ENCODE data around the gene CTNND2.
"Not testable (repeated sequence)": the region's sequence is repeated elsewhere in the genome, so short reads cannot be mapped to it uniquely, and the experiment has no call there.

CTNND2 gene

DNA sequence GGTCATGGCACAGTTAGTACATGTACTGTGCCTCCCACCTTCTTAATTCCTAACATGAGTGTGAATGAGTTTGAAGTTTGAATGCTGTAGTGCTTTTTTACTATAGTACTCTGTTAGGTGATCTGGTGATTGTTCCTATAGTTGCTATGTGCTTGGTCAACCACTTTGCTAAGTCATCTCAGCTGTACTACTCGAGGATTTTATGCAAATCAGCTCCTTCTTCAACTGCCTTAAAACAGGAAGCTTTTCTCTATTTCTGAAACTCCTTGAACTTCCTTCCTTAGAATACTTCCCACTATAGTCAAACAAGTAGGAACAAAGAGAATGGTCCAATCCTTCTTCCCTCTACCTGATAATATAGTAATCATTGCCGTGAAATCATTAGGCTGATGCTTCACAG is 219.6 kb downstream of the CTNND2 start:
- H3K27ac ChIP-seq, result no peak overlapping the region
- DNase-seq (ENCODE audit: low read depth, low spot score), result no peak

DNA sequence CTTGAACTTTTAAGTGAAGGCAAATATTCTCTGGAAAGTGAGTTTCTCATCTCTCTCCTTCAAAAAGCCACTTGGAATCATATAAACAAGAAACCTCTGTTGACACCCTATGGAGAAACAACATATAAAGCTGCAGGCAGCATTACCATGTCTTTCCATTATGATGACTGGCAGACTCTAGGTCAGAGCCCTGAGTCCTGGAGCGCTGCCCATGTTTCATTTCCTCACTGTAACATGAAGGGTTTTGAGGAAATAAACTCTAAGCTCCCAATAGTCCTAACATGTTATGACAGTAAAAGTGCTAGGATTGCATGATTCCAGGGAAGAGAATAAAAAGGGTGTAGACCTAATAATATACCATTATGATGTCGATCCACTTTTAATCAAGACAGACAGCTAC is 220.6 kb downstream of the CTNND2 start:
- no peak for DNase-seq (ENCODE audit: low read depth, low spot score)
- H3K27ac ChIP-seq, result no peak overlapping the region

DNA sequence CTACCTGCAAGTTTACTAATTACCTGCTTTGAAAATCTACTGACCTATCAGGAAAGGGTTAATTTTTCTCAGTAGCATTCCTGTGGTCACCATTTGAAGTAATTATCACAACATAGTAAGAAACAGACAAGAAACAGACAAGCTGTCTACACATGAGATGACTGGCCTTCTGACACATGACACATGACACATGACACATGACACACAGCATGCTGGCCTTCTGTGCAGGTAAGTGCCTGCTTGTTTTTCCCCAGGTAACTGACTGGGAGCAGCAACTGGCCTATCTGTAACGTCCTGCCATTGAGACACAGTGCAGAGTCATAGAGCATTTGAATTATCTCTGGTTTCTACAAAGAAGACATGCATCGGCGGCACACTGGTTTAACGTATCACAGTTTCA is 222.4 kb downstream of the CTNND2 start:
- no peak overlapping the region for H3K27ac ChIP-seq
- no peak for DNase-seq (ENCODE audit: low read depth, low spot score)

DNA sequence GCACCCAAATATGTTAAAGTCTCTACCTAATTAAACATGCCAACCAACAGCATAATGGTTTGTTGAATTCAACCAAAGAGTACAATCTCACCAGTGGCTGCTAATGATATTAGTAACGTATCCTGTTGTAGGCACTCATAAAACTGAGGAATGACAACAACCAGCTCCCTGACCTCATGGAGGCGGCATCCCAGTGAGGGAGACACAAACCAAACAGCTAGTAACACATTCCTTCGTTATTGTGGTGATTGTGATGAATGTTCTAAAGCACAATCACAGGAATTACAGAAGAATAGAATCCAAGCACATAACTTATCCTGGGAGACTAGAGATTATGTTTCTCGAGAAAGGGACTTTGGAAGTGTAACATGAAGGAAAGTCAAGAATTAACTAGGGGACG is 224.6 kb downstream of the CTNND2 start:
- no peak overlapping the region for H3K27ac ChIP-seq
- no peak for DNase-seq (ENCODE audit: low read depth, low spot score)

DNA sequence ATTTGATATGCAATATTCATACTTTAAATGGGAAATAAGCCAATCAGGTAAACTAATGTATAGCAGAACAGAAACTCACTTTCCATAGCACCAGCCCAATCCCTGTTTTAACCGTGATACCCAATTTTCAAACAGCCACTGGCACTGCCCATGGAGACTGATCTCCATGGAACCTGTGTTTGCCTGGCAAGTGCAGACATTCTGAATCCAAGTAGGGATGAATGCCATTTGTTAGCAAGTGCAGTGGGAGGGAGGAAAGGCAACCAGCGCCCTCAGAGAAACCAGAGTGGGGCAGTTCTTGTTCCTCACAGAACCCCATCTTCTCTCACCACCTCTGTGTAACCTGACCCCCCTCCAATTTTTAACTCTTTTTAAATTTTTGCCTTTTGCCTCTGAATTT is 229.1 kb downstream of the CTNND2 start:
- H3K27ac ChIP-seq, result no peak overlapping the region
- DNase-seq (ENCODE audit: low read depth, low spot score), result no peak

DNA sequence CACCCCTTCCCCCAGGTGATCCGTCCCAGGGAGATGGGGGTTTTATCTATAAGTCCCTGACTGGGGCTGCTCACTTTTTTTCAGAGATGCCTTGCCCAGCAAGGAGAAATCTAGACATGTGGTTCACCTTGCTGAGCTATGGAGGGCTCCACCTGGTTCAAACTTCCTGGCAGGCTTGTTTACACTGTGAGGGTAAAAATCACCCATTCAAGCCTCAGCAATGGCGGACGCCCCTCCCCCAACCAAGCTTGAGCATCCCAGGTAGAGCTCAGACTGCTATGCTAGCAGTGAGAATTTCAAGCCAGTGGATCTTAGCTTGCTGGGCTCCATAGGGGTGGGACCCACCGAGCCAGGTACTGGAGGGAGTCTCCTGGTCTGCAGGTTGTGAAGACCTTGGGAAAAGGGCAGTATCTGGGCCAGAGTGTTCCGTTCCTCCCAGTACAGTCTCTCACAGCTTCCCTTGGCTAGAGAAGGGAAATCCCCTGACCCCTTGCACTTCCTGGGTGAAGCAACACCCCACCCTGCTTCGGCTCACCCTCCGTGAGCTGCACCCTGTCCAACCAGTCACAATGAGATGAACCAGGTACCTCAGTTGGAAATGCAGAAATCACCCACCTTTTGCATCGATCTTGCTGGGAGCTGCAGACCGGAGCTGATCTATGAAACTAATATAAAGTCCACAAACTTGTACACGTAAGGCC is 231.7 kb downstream of the CTNND2 start:
- H3K27ac ChIP-seq, result no peak overlapping the region
- DNase-seq (ENCODE audit: low read depth, low spot score), result no peak

DNA sequence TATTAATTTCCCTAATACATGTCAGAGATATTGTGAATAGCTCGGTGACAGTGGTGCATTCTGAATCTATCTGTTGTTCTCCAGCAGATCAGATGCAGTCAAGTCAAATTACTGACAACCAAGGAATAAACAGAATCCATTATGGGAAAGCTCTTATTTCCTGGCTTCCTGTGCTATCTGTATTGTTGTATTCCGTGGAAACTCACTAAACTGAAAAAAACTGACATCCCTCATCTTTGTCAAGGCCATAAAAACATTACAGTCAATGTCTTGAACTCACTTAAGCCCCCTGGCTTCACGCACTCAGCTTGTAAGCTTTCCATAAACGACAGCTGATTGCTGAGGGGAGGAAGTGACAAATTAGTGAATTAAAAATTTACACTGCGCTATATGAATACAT is 245.9 kb downstream of the CTNND2 start:
- H3K27ac ChIP-seq, result no peak overlapping the region
- DNase-seq (ENCODE audit: low read depth, low spot score), result no peak

DNA sequence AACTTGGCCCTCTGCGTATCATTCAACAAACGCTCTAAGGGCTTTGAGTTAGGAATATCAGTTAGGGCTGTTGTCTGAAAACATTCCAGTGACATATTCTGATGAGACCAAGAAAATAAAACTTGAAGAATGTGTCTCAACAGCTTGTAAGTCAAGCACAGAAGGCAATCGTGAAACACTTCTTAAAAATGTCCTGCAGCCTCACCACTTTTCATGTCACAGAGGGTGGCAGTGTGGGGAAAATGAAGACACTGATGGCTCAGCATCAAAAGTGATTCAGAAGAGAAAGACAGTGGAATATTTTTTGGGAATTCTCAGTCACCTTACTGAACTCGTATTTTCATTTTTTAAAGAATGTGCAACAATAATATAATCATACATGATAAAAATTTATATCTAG is 247.3 kb downstream of the CTNND2 start:
- no peak overlapping the region for H3K27ac ChIP-seq
- no peak for DNase-seq (ENCODE audit: low read depth, low spot score)

DNA sequence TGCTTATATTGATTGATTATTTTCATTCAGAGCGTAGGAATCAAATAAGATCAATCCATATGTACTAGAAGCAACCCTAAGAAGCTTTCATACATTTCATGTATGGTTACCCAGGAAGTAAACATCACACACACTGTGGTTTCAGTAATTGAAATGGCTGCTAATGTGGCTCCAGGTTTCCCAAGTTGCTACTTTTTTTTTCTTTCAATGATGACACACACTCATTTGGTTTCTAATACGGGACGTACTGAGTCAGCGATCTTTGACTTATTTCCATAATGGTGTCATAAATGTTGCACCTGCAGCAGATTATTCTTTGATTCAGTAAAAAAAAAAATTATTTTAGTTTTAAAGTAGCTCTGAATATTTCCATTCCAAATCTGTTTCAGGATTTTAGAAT is 248.6 kb downstream of the CTNND2 start:
- no peak for DNase-seq (ENCODE audit: low read depth, low spot score)

DNA sequence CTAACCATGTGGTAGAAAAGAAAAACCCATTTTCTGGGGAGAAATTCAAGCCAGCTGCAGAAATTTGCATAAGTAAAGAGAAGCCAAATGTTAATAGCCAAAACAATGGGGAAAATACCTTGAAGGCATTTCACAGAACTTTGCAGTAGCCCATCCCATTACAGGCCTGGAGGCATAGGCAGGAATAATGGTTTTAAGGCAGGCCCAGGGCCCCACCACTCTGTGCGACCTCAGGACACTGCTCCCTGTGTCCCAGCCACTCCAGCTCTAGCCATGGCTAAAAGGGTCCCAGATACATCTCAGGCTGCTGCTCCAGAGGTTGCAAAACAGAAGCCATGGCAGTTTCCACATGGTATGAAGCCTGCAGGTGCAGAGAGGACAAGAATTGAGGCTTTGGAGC is 253.3 kb downstream of the CTNND2 start:
- H3K27ac ChIP-seq, result no peak overlapping the region
- DNase-seq (ENCODE audit: low read depth, low spot score), result no peak

More for the DNA sequence above, 248.6 kb downstream of the CTNND2 start:
- no peak overlapping the region for H3K27ac ChIP-seq

DNA sequence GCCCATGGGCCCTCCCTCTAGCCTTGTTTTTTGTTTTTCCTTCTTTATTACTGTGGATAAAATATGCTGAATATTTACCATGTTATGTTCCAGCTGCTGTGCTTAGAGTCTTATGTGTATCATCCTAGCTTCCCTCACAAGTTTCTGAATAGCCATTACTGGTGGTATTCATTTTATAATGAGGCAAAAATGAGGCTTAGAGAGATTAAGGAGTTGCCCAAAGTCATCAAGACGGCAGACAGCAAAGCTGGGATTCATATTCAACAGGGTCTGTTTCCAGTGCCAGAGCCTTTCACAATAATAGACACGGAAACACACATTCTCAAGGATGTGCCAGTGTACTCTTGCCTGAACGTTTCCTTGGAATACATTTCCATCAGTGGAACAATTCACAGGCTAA is 258.1 kb downstream of the CTNND2 start:
- no peak for DNase-seq (ENCODE audit: low read depth, low spot score)
- no peak overlapping the region for H3K27ac ChIP-seq

DNA sequence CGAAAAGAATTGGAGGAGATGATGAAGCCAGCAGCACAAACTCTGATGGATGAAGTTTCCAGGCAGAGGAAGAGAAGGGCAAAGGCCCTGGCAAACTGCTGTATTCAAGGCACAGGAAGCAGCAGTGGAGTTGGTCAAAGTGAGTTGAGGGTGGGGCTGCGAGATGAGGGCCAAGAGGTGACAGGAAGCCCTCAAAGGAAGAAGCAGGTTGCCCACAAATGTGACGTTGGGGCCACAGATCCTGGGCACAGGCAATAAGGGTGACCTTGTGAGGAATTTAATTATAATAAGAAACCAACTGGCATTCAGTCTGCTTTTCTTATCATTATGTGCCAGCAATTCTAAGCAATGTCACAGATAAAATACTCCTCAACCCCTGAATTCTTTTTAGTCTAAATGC is 261.8 kb downstream of the CTNND2 start:
- no peak overlapping the region for H3K27ac ChIP-seq
- DNase-seq (ENCODE audit: low read depth, low spot score), result no peak

DNA sequence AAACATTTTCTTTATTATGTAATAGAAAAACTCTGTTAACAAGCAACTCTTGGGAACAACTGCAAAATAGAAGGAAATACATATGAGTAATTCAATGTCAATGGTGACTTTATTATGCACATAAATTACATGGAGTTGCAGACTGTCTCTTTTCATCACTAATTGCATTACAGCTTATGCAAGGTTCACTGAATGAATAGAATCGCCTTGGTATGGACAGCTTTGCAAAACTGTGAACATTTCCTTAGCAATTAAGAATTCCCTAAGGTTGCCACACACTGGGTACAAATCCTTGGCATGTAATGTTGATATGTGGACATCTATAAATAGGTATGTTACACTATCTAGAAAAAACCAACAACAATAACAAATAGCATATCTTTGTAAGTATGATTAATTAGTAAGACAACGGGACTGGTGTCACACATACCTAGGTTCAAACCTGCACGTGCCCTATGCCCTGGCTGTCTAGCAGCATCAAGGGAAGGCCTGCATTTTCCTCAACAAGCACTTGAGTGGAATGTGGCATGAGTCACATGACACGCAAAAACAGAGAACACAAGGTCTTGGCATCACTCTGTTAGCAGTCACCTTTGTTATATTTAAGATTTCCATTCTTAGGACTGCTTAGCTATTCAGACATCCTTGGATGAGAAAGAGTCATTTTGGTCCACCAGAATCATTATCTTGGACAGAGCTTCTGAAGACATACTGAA is 263.9 kb downstream of the CTNND2 start:
- no peak for DNase-seq (ENCODE audit: low read depth, low spot score)
- no peak overlapping the region for H3K27ac ChIP-seq

DNA sequence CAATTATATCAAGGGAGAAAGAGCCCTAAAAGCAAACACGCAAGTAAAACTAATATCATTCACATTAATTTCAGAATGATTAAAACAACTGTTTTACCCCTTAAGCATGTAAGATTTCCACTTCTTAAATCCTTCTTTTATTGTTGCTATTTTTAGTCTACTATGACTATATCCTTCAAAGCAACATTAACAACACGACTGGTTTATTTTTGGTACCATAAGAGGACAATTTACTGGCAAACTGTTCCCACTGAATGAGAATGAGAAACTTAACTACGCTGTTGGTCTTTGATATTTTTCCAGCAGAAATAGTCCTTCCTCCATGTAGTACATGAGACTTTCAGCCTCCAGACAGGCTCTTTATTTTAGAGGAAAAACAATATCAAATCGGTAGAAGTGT is 281.5 kb downstream of the CTNND2 start:
- no peak overlapping the region for H3K27ac ChIP-seq
- DNase-seq (ENCODE audit: low read depth, low spot score), result no peak

DNA sequence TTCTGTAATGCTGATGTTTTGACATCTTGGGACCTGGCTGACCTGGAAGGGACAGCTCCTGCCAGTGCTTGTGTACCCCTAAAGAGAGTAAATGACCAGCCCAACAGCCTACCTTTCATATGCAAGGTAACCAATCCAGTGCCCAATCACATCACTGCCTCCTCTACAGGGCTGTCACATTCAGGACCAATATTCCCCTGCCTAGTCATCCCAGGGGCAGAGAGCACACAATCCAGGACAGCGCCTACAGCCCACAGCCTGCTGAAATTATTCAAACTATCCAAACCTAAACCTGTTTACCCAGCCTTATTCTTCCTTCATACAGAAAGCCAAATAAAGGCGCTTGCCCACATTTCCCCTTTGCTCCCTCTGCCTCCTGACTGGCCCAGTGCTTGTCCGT is 284.1 kb downstream of the CTNND2 start:
- DNase-seq (ENCODE audit: low read depth, low spot score), result no peak
- no peak overlapping the region for H3K27ac ChIP-seq

DNA sequence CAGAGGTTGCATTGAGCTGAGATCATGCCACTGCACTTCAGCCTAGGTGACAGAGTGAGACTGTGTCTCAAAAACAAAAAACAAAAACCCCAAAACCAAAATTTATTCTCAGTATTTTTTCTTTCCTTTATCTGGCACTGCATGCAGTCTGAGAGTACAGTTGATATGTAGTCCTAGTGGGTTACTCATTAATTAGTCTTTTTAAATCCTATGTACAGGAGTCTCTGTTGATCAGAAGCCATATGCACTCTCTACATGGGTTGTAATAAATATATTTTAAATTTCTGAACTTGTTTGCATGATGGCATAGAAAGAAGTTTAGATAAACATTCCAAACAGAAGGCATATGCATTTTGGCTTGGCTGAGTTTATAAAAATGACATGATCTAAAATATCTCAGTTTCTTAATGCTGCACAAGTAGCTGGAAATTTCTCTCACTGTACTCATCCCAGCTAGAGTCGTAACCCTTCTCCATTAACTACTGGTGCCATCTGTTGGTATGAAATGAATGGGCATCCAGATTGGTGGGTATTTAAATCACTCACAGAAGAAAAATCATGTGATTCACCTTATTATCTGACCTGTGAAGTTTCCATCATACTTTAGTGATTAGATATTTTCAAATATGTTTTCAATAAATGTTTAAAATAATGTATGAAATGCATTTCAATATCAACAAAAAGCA is 284.8 kb downstream of the CTNND2 start:
- no peak for DNase-seq (ENCODE audit: low read depth, low spot score)
- H3K27ac ChIP-seq, result no peak overlapping the region

DNA sequence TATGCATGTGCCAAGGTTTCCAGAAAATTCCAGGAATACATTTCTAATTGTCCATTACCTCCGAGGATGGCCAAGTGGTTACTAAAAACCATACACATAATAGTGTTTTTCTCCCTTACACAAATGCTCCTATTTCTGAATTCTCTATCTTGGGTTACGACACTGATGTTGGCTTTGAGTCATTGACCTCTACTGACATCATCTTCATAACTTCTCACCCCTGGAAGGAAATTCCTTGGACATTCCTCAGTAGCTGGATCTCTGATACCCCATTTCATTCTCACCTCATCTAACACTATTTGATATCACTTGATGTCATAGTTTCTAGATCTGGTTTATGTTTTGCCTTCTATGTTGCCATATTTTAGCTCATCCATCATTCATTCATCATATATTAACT is 287.2 kb downstream of the CTNND2 start:
- DNase-seq (ENCODE audit: low read depth, low spot score), result no peak
- no peak overlapping the region for H3K27ac ChIP-seq

DNA sequence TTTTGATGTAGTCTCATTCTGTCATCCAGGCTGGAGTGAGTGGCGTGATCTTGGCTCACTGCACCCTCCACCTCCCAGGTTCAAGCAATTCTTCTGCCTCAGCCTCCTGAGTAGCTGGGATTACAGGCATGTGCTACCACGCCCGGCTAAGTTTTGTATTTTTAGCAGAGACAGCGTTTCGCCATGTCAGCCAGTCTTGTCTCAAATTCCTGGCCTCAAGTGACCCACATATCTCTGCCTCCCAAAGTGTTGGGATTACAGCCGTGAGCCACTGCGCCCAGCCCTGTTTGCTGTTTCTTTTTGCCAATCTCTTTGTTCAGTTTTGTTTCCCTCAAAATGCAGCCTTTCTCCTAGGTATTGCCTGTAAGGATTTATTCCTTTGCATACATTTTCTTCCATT is 287.6 kb downstream of the CTNND2 start:
- not testable (repeated sequence) for H3K27ac ChIP-seq; DNase-seq (ENCODE audit: low read depth, low spot score)

DNA sequence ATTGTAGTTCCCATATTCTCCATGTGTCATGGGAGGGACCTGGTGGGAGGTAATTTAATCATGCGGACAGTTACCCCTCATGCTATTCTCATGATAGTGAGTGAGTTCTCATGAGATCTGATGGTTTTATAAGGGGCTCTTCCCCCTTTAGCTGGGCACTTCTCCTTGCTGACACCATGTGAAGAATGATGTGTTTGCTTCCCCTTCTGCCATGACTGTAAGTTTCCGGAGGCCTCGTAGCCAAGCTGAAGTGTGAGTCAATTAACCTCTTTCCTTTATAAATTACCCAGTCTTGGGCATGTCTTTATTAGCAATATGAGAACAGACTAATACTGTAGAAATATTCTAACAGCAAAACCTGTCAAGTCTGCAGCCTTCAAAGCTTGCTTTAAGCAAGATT is 293.2 kb downstream of the CTNND2 start:
- no peak for DNase-seq (ENCODE audit: low read depth, low spot score)
- no peak overlapping the region for H3K27ac ChIP-seq

DNA sequence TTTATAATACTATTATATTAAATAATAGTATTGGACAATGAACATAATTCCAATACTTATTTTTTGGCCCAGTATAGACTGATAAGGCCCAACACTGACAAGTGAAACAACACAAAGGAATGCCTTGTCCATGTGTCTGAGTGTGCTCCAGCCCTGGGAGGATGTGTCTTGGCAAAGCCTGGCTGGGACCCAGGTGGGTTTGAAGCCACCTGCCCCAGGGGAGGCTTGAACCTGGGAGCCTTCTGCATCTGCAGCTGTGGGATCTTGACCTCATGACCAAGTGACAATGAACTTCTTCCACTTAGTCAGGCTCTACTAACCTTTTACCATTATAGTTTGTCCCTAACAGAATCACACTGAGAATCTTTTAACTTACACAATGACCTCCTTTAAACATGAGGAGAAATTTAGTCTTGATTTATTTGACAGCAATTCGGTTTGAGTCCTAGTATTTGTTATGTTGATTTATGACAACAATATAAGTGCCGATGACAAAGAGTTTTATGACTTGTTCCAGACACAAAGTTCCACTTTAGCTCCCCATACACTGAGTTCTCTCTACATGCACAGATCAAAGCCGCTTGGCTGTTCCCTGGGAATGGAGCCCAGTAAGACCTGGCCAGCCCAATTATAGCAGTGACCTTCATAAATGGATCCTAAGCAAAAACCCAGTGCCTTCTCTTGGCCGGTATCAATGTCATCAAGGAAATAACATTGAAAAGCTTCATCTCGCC is 294.5 kb downstream of the CTNND2 start:
- DNase-seq (ENCODE audit: low read depth, low spot score), result no peak
- no peak overlapping the region for H3K27ac ChIP-seq

DNA sequence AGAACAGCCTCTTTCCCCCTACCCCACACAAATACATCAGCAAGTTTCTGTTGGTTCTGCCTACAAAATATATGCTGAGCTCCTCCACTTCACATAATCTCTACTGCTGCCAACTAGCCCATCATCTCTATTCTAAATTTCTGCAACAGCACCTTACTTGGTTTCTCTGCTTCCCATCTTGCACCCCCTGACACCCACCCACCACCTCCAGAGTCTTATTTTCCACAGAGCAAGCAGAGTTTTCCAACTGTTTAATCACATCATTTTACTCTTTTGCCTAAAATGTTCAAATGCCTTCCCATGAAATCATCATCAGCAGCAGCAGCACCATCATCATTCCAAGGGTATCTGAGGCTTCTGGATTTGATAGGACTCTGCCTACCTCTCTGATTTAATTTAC is 295.7 kb downstream of the CTNND2 start:
- H3K27ac ChIP-seq, result no peak overlapping the region
- no peak for DNase-seq (ENCODE audit: low read depth, low spot score)

Measured in epithelial cell of prostate (primary cell).